ENCODE measurements around the gene KCNC4.
A peak's percentile ranks its signal among the peaks of the same experiment; 100 is the strongest.

The KCNC4 gene

GRCh38 chr1:110233861-110234260, 23.7 kb downstream of the KCNC4 start:
- no peak for DNase-seq

DNA sequence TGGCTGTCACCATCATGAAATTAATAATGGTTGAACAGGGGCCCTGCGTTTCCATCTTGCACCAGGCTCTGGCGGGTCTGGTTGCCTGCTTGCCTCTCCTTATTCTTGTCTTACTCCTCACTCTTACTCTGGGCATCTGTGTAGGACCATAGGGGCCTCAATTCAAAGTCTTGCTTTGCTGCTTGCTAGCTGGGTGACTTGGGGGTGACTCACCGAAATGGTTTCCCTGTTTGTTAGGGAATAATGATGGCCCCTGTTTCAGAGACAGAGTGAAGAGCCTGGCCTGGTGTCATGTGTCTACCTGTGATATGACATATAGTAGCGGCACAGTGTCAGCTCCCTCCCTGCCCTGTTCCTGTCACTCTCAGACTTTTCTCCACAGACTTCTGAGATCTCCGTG, 24.6 kb downstream of the KCNC4 start:
- DNase-seq: peak; percentile 45

- DNase-seq: no peak
Observed at GRCh38 chr1:110235181-110235833, 25.2 kb downstream of the KCNC4 start.

GRCh38 chr1:110235834-110236682, 25.9 kb downstream of the KCNC4 start:
- peak; percentile 96 for DNase-seq

DNA sequence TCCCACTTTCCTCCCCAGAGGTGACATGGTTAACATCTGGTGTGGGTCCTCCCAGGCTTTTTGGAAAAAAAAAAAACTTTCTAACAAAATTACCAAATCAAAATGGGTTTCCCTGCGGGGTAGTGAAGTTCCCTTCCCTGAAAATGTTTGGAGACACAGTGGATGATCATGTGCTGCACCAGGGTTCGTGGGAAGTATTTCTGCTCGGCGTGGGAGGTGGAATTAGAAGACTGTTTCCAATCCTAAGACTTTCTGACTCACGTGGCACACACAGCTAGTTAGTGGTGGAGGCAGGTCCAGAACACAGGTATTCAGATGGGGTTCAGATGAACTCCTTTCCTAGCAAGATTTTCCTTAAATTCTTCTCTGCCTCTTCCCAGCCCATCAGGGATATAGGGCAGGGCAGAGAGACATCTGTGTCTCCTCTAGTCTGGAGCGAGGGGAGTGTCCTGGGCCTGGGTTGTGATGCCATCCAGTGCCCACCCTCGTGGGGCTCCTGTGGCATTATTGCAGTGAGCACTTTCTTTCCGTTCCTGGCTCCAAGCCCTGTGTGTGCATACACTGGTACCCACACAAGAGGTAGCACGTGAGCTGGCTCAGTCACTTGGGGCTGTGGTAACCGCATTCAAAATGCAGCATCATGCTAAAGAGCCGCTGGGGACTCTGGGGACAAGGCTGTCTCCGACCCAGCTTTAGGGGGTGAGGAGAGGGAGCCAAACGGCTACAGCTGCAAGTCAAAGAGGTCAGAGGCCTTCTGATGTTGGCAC, 27.5 kb downstream of the KCNC4 start:
- DNase-seq: no peak

DNA sequence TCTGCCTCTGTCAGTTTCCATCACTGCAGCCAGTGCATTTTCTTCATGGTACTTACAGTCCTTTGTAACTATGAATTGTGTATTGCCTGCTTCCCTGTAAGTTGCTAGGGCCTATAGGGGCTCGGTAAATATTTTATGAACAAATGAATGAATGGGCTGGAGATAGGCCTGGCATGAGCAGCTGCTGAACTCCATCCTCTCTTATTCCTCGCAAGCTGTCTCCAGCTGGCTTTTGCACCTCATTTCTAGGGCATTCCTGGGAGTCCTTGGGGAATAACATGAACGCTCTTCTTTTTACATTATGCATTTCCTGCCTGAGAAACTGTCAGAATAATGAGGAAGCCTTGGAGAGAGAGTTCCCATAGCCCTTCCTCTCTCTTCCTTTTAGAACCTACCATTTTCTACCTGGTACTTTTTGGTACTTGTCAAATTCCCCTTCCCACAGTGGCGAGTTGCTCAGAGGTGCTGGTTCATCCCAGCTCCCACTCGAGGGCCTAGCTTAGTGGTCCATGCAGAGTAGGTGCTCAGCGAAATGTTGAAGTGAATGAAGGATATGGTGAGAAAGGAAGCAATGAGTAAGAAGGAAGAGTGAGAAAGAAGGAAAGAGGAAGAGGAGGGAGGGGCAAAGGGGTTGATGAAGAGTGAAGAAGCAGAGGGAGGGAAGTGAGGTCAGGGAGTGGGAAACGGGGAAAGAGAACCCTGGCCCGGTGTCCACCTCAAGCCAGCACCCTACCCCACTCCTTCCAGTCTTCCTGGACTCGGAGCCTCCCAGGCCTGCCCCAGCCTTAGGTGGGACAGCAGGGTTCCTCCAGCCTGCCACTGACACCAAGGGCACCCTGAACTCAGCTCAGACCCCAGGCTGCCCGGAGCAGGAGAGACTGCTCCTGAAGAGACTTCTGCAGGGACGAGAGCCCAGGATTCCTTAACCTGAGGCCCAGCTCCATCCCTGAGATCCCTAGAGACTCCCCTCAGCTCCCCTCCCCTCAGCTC, 29.6 kb downstream of the KCNC4 start:
- no peak for DNase-seq

DNA sequence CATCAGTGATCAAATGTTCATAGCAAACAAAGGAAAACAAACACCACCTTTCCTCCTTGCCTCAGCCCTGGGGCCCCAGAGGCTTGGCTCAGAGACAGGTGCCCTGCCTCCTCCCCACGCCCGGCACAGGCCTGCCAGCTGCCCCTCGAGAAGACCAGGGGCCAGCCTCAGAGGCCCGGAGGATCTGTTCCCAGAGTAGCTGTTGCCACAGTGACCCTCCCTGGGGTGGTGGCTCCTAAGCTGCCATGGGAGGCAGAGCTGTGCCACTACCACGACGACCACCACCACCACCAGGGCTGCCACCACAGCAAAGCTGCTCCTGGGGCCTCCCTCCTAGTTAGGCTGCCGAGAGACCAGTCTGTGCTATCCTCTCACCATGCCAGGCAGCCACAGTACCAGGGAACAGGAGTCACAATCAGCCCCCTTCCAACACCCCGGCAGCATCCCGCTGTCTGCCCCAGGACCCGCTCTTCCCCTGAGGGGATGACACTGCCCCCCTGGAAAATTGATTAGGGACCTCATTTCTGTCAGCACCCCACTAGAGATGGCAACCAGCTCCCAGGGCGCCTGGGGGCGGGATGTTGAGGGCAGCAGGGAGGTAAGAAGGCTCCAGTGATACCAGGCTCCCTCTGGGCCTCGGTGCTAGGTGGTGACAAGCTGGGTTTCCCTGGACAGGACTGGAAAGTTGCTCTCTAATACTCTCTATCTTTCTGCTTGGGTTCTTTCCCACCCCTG, 30.5 kb downstream of the KCNC4 start:
- no peak for DNase-seq

- DNase-seq: no peak
Observed at GRCh38 chr1:110241516-110241915, 31.4 kb downstream of the KCNC4 start.

DNA sequence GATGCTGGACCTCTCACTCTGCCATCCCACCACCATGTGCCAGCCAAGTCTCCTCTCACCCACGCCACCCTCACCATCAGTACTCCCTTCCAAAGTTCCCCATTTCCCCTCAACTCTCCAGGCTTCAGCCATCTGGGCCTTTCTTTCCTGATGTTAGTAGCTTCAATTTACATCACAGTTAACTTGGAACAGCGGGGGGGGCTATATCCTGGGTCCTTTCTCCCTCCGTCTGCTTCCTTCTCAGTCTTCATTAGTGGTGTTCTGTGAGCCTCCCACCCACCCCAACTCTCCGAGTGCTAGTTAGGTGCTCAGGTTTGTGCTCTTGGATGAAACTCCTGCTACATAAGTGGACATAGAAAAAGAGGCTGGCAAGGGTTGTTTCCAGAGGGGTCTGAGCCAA, 31.9 kb downstream of the KCNC4 start:
- no peak for DNase-seq

DNA sequence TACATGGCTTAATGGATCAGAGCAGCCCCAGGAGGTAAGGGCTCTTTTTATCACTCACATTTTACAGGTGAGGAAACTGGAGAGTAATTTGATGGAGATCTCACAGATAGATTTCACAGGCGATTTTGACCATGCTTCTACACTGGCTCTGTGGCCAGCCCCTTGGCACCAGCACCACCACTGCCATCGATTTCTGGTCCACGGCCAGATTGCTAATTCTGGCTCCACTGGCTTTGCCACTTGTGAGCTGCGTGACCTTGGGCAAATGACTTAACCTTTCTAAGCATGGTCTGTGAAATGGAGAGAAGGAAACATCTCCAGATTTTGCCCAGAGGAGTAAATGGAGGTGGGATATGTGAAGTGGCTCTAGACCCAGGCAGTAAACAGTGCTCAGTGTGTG, 32.6 kb downstream of the KCNC4 start:
- DNase-seq: no peak

GRCh38 chr1:110243146-110243545, 33.0 kb downstream of the KCNC4 start:
- no peak for DNase-seq

- no peak for DNase-seq
Observed at GRCh38 chr1:110243574-110243973, 33.5 kb downstream of the KCNC4 start.

DNA sequence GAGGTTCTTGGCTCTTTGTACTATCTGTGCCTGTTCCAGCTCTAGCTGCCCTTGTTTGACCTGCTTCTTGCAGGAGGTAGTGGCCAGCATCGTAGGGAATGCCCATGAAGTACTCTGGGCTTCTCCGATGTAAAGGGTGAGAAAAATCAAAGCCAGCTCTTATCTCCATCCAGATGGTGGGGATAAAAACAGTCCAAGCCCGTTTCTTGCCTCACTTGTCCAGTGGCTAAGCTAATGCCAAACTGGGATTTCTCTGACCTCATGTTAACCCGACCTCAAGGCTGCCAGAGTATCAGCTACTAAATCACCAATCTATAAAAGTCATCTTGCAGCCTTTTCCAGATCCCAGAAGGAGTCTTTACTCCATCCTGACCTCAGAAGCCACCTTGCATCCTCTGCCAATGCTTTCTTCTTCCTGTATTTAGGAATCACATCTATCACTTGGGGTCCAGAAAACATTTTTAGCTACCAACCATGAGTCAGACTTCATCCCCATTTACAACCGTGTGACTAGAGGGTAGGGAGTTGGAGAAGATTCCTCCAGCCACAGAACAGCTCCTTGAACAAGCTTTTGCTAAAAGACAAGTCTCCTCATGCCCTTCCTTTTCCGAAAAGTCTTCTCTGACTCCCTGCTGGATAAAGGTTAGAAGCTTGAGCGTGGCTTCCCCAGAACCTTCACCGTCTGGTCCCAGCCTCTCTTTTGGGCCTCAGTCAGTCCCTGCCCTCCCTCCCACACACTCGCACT, 35.9 kb downstream of the KCNC4 start:
- no peak for DNase-seq

GRCh38 chr1:110248746-110249145, 38.6 kb downstream of the KCNC4 start:
- DNase-seq: no peak

DNA sequence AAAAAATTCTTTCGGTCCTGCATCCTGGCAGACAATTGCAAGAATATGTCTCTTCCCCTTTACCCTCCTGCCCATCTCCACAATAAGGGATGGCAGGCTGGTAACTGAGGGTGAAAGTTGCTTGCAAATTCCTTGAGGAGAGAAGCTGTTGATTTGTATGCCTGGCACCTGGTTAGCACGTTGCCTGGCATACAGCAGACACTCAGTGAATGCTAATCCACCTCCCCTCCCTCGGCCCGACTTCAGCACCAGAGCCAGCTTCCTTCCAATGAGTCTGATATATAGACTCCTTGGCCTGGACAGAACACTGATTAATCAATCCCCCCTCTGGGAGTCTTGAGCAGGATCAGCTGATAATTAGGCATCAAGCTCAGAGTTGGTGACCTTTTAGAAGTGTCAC, 39.1 kb downstream of the KCNC4 start:
- DNase-seq: no peak

- no peak for DNase-seq
Observed at GRCh38 chr1:110250008-110250407, 39.9 kb downstream of the KCNC4 start.

DNA sequence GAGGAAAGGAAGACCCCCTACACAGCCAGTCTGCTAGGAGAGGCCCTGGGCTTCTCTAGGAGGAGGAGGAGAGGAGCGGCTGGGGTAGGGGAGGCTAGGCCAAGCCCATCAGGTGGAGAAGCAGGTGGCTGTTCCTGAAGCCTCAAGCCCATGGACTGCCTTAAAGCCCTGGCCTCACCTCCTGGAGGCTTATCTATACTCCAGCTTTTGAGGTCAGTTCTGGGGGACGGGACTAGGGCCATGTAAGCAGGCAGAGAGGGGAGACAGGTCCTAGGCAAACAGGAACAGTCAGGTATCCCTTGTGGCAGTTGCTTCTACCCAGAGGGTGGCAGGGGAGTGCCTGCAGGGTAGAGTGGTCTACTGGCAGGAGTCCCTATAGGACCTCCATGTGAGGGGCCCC, 40.6 kb downstream of the KCNC4 start:
- no peak for DNase-seq

DNA sequence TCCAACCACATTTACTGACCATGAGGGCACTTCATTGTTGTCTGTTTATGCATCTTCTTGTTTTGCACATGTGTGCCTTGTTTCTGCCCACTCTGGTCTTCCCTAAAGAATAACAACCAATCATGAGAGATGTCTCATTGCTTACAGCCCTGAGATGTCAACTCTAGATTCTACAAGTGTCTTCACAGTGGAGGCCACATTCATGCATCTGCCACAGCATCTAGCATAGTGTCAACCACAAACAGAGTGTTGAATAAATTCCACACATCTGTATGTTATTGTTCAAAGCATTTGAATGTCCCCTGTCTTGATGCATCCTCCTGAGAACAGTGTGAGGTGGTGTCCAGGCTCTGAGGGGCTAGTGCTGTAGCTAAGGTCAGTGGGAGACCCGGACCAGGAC, 43.1 kb downstream of the KCNC4 start:
- DNase-seq: no peak

DNA sequence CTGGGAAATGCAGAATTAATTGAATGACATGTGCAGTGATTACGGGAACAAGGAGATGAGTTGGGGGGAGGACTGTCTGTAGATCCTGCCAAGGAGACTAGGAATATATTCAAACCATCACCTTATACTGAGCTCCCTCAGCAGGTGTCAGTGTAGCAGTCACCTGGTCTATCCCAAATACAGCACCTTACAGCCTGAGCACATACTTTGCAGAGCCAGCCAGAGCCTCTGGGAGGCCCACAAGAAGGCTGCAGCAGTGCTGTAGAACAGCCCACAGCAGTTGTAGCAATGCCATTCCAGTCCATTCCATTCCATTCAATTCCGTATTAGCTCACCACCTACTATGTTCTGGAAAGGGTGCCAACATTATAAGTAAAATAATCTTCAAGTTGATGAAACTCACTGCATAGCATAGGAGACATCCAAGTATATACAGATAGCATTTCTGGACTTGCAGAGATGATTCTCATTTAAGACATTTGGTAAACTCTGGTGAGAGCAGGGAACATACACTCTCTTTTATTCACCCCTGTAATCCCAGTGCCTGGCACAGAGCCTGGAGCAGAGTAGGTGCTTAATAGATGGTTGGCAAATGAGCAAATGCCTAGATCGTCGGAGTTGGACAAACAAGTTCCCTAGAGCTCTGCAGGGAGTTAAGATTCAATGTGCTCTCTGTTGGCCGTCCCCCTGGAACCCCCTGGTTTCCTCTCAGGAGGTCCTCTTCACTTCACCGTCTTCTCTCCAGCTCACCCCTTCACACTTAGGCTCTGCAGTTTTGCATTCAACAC, 44.7 kb downstream of the KCNC4 start:
- DNase-seq: no peak

DNA sequence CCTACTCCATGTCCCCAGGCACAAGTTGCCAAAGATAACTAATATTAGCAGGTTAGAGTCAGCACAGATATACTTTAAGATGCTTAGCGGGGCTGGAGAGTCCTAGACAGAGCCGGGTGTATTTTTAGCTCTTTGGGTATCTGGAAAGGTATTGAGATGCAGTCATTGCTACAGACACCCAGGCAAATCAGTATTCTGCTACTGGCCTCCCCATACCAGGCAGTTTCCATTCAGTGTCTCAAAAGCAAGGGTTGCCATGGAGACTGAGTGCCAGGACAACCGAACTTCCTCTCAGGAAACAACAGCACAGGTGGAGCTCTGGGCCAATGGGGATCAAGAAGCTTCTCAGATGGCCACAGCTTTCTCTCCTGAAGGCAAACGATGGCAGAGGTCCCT, 45.3 kb downstream of the KCNC4 start:
- no peak for DNase-seq
